ENCODE results near the gene HS3ST5.

GRCh38 chr6:114274836-114275235, 68.0 kb downstream of the HS3ST5 start:
- TF ChIP-seq EZH2 (IDR thresholded peaks at IDR 0.05; ENCODE audit: insufficient read depth, poor library complexity, severe bottlenecking) = no peak
- TF ChIP-seq EZH2phosphoT487 (IDR thresholded peaks at IDR 0.05; ENCODE audit: insufficient read depth, low read depth) = no peak

Measured in GM23248 (cell line).